Fibroblast of mammary gland (primary cell): ENCODE measurements around the gene LOXL3.

Experiments used
- DNase-seq: peaks from one replicate; pipeline ENCODE4 v3.0.0-alpha.2; 2010; ENCODE audit warnings: low read depth
- H3K4me3 ChIP-seq: 2 replicates; pipeline ENCODE4 v1.5.1; 2011; ENCODE audit warnings: low read depth, mild to moderate bottlenecking, low read length, moderate library complexity; ENCODE audit not compliant: control insufficient read depth
- CTCF ChIP-seq: conservative IDR thresholded peaks from 2 replicates; pipeline ENCODE4 v1.5.1; 2011; ENCODE audit warnings: low read depth, low read length, inconsistent platforms; ENCODE audit not compliant: control insufficient read depth, insufficient read depth

LOXL3 gene

DNA sequence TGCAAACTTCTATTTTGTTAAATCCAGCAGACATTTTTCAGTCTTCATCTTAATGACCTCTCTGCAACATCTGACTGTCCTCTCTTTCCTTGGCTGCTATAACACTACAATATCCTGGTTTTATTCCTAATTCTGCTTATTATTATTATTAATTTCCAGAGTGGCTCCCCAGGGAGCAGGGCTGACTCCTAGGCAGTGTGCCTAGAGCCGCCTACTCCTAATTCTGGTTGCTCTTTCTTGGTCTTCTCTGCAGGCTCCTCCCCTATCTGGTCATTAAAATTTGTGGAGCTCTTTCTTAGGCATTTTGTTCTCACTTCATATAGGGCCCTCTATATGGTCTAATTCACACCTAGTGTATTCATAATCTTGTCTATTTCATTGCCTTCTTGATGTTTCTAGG is 10.8 kb downstream of the LOXL3 start:
- no peak overlapping the region for H3K4me3 ChIP-seq
- TF ChIP-seq CTCF, result no peak
- DNase-seq, result peak; percentile 22

DNA sequence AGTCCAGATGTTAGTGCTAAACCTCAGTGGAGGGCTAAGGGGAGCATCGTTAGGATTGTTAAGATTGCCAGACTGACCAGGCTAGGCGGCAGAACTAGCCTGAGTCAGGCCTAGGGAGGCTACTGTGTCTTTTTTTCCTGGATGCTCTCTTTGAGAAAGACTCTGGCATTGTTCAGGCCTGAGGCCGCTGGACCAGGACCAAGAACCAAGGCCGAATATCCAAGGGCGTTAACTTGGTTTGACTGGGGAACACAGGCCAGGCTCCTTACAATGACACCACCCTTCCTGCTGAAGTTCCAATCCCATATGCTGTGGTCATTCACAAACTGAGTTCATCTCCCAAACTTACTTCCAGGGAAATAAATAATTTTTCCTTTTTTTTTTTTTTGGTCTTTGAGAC is 13.5 kb downstream of the LOXL3 start:
- TF ChIP-seq CTCF, result no peak
- peak; percentile 49 for DNase-seq
- no peak overlapping the region for H3K4me3 ChIP-seq

DNA sequence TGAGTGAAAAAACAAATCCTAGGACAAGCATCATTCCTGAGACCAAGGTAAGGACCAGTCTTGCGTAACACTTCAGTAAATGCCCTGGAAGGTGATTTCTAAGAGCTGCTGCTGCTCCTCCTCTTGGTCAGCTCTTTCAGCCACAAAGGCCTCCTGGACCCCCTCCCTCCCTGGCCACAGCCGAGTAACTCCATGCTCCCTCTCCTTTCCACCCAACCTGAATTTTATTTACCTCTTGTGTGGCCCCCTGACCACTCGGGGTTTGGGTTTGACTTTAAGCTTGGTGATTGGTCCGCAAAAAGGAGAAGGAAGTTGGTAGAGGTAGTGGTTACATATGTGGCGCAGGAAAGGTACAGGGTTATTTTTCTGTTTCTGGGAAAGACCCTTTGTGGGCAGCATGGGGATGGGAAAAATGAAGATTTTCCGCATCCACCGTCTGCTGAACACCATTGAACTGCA is 14.8 kb downstream of the LOXL3 start:
- H3K4me3 ChIP-seq, result no peak overlapping the region
- no peak for TF ChIP-seq CTCF
- no peak for DNase-seq

- no peak overlapping the region for H3K4me3 ChIP-seq
- DNase-seq, result no peak
- no peak for TF ChIP-seq CTCF
Observed at GRCh38 chr2:74537140-74537539, 16.6 kb downstream of the LOXL3 start.

DNA sequence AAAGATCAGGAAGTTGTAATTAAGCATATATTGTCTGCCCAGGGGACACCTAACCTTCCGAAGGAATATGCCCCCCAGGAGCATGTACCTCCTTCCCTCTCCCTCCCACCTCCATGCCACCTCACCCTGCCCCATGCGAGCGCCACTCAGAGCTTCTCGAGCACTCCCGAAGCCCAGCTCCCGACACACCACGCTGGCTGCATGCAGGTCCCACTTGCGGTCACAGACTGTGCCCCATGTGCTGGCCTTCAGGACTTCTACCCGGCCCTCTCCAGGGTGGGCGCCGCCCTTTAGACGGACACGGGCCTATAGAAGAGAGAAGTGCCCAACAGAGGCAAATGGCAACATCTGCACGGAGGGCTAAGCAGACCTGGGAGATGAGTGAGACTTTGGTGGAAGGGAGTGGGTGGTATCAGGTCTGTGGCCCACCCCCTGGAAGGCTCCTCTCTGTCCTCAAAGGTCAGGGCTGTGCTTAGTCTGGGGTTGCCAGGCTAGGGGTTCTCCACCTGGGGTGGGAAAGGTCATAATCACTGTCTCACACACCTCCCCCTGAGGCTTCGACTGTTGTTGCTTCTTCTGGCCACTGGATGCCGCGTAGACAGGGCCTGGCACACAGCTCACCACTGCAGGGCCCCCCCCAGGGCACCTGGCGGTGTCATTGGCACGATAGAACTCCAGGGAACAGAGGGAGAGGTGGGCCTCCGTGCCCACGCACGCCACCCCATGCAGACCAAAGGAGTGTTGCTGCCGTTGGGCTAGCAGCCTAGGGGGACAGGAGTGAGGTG is 17.4 kb downstream of the LOXL3 start:
- no peak for TF ChIP-seq CTCF
- no peak overlapping the region for H3K4me3 ChIP-seq
- DNase-seq, result no peak

DNA sequence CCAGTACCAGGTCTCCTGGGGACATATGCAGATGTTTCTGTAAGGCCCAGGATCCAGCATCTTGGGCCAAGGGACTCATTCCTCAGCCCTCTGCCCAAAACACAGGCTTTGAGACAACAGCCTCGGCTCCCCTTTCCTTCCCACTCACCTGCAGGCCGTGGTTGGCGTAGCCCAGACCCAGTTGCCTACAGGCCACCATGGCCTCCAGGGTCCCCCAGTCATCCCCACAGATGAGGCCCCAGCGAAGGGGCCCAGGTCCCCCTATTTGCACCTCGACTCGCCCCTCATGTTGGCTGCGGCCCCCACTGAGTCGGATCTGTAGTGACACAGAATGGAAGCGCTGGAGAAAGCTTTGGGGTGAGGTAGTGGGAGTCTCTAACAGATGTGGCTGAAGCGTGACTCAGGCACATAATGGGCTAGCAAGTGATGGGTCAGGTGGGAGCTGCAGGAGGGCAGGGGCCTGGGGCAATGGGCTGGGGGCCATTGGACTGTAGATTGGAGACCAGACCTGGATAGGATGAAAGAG is 18.2 kb downstream of the LOXL3 start:
- no peak for TF ChIP-seq CTCF
- DNase-seq, result no peak
- H3K4me3 ChIP-seq, result no peak overlapping the region
